HepG2 (cell line): Measurements from ENCODE around the gene TMEM214. TPM values are rescaled to one million over a fixed set of nuclear protein-coding genes. Genes with fewer than 3 reads are reported as not detected.

Source experiments
- ATM ChIP-seq: fragments of 450-650 bp; IDR thresholded peaks from 2 replicates; pipeline ENCODE4 v1.7.1; 2017; ENCODE audit warnings: mild to moderate bottlenecking, borderline replicate concordance
- BCL6 ChIP-seq: IDR thresholded peaks from 2 replicates; pipeline ENCODE4 v1.6.1; 2016; ENCODE audit warnings: missing genetic modification reagents, missing compliant biosample characterization
- GABPB1 ChIP-seq: IDR thresholded peaks from 2 replicates; pipeline ENCODE4 v1.6.1; 2016; ENCODE audit warnings: mild to moderate bottlenecking, missing genetic modification reagents, moderate library complexity, missing compliant biosample characterization
- GATAD2A ChIP-seq: IDR thresholded peaks from 2 replicates; pipeline ENCODE4 v1.6.1; 2016
- GRHL1 ChIP-seq: sonication (generic); formaldehyde crosslinking; conservative IDR thresholded peaks from 2 replicates; pipeline ENCODE4 v1.8.0; 2022; ENCODE audit warnings: missing genetic modification reagents
- HOXA5 ChIP-seq: sonication (generic); formaldehyde crosslinking; IDR thresholded peaks from 2 replicates; pipeline ENCODE4 v1.4.0; 2020; ENCODE audit warnings: missing genetic modification reagents
- HOXA9 ChIP-seq: sonication (generic); formaldehyde crosslinking; IDR thresholded peaks from 2 replicates; pipeline ENCODE4 v1.8.1; 2022; ENCODE audit warnings: missing genetic modification reagents, mild to moderate bottlenecking, moderate library complexity, borderline replicate concordance
- KDM3A ChIP-seq: IDR thresholded peaks from 2 replicates; pipeline ENCODE4 v1.6.1; 2018; ENCODE audit warnings: low read depth, missing compliant biosample characterization
- KLF9 ChIP-seq: IDR thresholded peaks from 2 replicates; pipeline ENCODE4 v1.6.1; 2016; ENCODE audit warnings: low read depth
- NFKB2 ChIP-seq: sonication (generic); formaldehyde crosslinking; IDR thresholded peaks from 2 replicates; pipeline ENCODE4 v1.4.0; 2020; ENCODE audit warnings: missing genetic modification reagents, borderline replicate concordance
- SP140L ChIP-seq: sonication (generic); formaldehyde crosslinking; IDR thresholded peaks from 2 replicates; pipeline ENCODE4 v1.4.0; 2020; ENCODE audit warnings: missing genetic modification reagents, borderline replicate concordance
- TAF1 ChIP-seq: sonication (generic); formaldehyde crosslinking; IDR thresholded peaks from 2 replicates; pipeline ENCODE4 v1.4.0; 2020; ENCODE audit warnings: missing genetic modification reagents
- THYN1 ChIP-seq: sonication (generic); formaldehyde crosslinking; IDR thresholded peaks from 2 replicates; pipeline ENCODE4 v1.8.1; 2023; ENCODE audit warnings: low read depth, mild to moderate bottlenecking, moderate library complexity, missing genetic modification reagents, borderline replicate concordance
- UBTF ChIP-seq: sonication (generic); formaldehyde crosslinking; IDR thresholded peaks from 2 replicates; pipeline ENCODE4 v1.4.0; 2020; ENCODE audit warnings: mild to moderate bottlenecking, missing genetic modification reagents
- ZMAT5 ChIP-seq: sonication (generic); formaldehyde crosslinking; IDR thresholded peaks from 2 replicates; pipeline ENCODE4 v1.5.0; 2020; ENCODE audit warnings: mild to moderate bottlenecking, low read depth, missing genetic modification reagents, borderline replicate concordance
- ZNF138 ChIP-seq: sonication (generic); formaldehyde crosslinking; IDR thresholded peaks from 2 replicates; pipeline ENCODE4 v1.5.0; 2020; ENCODE audit warnings: mild to moderate bottlenecking, low read depth, missing genetic modification reagents
- ZNF234 ChIP-seq: sonication (generic); formaldehyde crosslinking; conservative IDR thresholded peaks from 2 replicates; pipeline ENCODE4 v1.5.1; 2020; ENCODE audit warnings: mild to moderate bottlenecking, missing genetic modification reagents
- ZNF3 ChIP-seq: IDR thresholded peaks from 2 replicates; pipeline ENCODE4 v1.7.0; 2017; ENCODE audit warnings: inconsistent platforms
- ZNF430 ChIP-seq: sonication (generic); formaldehyde crosslinking; IDR thresholded peaks from 2 replicates; pipeline ENCODE4 v1.9.0; 2021; ENCODE audit warnings: mild to moderate bottlenecking, missing genetic modification reagents
- ZNF543 ChIP-seq: sonication (generic); formaldehyde crosslinking; IDR thresholded peaks from 2 replicates; pipeline ENCODE4 v1.4.0; 2020; ENCODE audit warnings: mild to moderate bottlenecking, missing genetic modification reagents
- ZNF567 ChIP-seq: sonication (generic); formaldehyde crosslinking; IDR thresholded peaks from 2 replicates; pipeline ENCODE4 v1.8.1; 2023; ENCODE audit warnings: mild to moderate bottlenecking, missing genetic modification reagents, borderline replicate concordance
- ZSCAN5A ChIP-seq: sonication (generic); formaldehyde crosslinking; IDR thresholded peaks from 2 replicates; pipeline ENCODE4 v1.8.0; 2022; ENCODE audit warnings: mild to moderate bottlenecking, missing genetic modification reagents, borderline replicate concordance
- ZUFSP ChIP-seq: sonication (generic); formaldehyde crosslinking; IDR thresholded peaks from 2 replicates; pipeline ENCODE4 v1.9.0; 2021; ENCODE audit warnings: missing genetic modification reagents, mild to moderate bottlenecking, borderline replicate concordance
- polyA plus RNA-seq, 8 experiments: library from polyadenylated mRNA; depleted of rRNA in 3 of 8; stranded (reverse) in 7 of 8; unstranded in 1 of 8; fragments of >200 nt; fragmentation: Illumina TruSeq in 4 of 8; extraction: Trizol in 4 of 8; gene quantifications; 2 replicates each; pipeline versions ENCODE4 v1.2.1 to v1.2.3, GENCODE V29; 2011 to 2016; ENCODE audit warnings: low read depth in 4 of 8, missing spikeins in 1 of 8, mixed read lengths in 1 of 8; ENCODE audit not compliant: insufficient read depth in 1 of 8
- total RNA-seq, 5 experiments: library from RNA; depleted of rRNA; stranded (reverse); fragments of >200 nt; fragmentation: Illumina TruSeq; extraction: Trizol; gene quantifications; 2 replicates each; pipeline ENCODE4 v1.2.3, GENCODE V29; 2016; ENCODE audit warnings: low read depth in 1 of 5

TMEM214 gene
- total and polyA plus RNA-seq, 2 of the 13 experiments (the other 11 are each of a cell fraction or from before 2014, with no cell fraction given) = 58.3 to 132 TPM

GRCh38 chr2:27032495-27033252, at the start of gene TMEM214 (continued):
- TF ChIP-seq ZNF543 = 0 out of 2 replicates have a peak, but pooled peaks have one; percentile 28
- no peak for TF ChIP-seq SP140L (CRISPR knock-in tag)
- TF ChIP-seq HOXA9 (CRISPR knock-in tag) = no peak; the same call in 1 of the 2 replicates
- no peak for TF ChIP-seq ATM
- 0 out of 2 replicates have a peak, but pooled peaks have one; percentile 28 for TF ChIP-seq ZNF234
- no peak for TF ChIP-seq ZMAT5
- peak; percentile 76 for TF ChIP-seq TAF1
- TF ChIP-seq ZNF430 (CRISPR knock-in tag) = no peak; the same call in 1 of the 2 replicates
- no peak for TF ChIP-seq ZUFSP
- TF ChIP-seq NFKB2 (CRISPR knock-in tag) = peak; percentile 84
- TF ChIP-seq KLF9 = peak; percentile 53; the same call in 1 of the 2 replicates
- peak; percentile 82 for TF ChIP-seq UBTF
- TF ChIP-seq GABPB1 (CRISPR knock-in tag) = peak; percentile 94
- no peak for TF ChIP-seq THYN1 (CRISPR knock-in tag)
- TF ChIP-seq ZSCAN5A (CRISPR knock-in tag) = peak; percentile 72; the same call in 1 of the 2 replicates
- TF ChIP-seq ZNF567 (CRISPR knock-in tag) = no peak
- no peak for TF ChIP-seq KDM3A
- no peak for TF ChIP-seq ZNF3 (CRISPR knock-in tag)
- peak; percentile 41; the same call in 1 of the 2 replicates for TF ChIP-seq GATAD2A (CRISPR knock-in tag)
- no peak; the same call in 1 of the 2 replicates for TF ChIP-seq ZNF138 (CRISPR knock-in tag)
- TF ChIP-seq HOXA5 = peak; percentile 94
- peak; percentile 22; the same call in 1 of the 2 replicates for TF ChIP-seq BCL6
- TF ChIP-seq GRHL1 (CRISPR knock-in tag) = no peak
